HCT116 (cell line): ENCODE measurements around the gene SYT9.

ENCODE experiments used
- ATF3 ChIP-seq: IDR thresholded peaks from 2 replicates; pipeline ENCODE4 v1.6.1; 2012
- CTCF ChIP-seq, 3 experiments: fragments of 200-600 bp in 1 of 3; sonication (generic) in 1 of 3; IDR thresholded peaks in 2 of 3; conservative IDR thresholded peaks in 1 of 3; 2 replicates each; pipeline ENCODE4 v1.5.1; 2012 to 2017; ENCODE audit warnings: low read depth in 2 of 3, low read length in 2 of 3, antibody characterized with exemption in 1 of 3, borderline replicate concordance in 1 of 3, control low read depth in 1 of 3, mild to moderate bottlenecking in 1 of 3, mixed read lengths in 1 of 3, mixed run types in 1 of 3, moderate library complexity in 1 of 3; ENCODE audit not compliant: insufficient read depth in 1 of 3
- EGR1 ChIP-seq: IDR thresholded peaks from 2 replicates; pipeline ENCODE4 v1.6.1; 2012; ENCODE audit warnings: low read depth
- EZH2 ChIP-seq: fragments of 200-600 bp; sonication (generic); IDR thresholded peaks from 2 replicates; pipeline ENCODE4 v1.6.1; 2017; ENCODE audit warnings: antibody characterized with exemption, mixed run types
- EZH2phosphoT487 ChIP-seq: fragments of 200-600 bp; IDR thresholded peaks from 2 replicates; pipeline ENCODE4 v1.6.1; 2018; ENCODE audit warnings: antibody characterized with exemption, borderline replicate concordance
- MAX ChIP-seq: IDR thresholded peaks from 2 replicates; pipeline ENCODE4 v1.6.1; 2012
- POLR2A ChIP-seq: IDR thresholded peaks from 2 replicates; pipeline ENCODE4 v1.7.0; 2011; ENCODE audit warnings: borderline replicate concordance; ENCODE audit not compliant: insufficient read depth, insufficient read length; ENCODE audit errors: extremely low read depth
- POLR2AphosphoS5 ChIP-seq: IDR thresholded peaks from 2 replicates; pipeline ENCODE4 v1.6.1; 2011; ENCODE audit warnings: mild to moderate bottlenecking, low read depth, low read length, moderate library complexity
- REST ChIP-seq: IDR thresholded peaks from 2 replicates; pipeline ENCODE4 v1.6.1; 2012; ENCODE audit warnings: low read depth
- SRF ChIP-seq: IDR thresholded peaks from 2 replicates; pipeline ENCODE4 v1.6.1; 2012; ENCODE audit warnings: low read depth
- TCF7L2 ChIP-seq: IDR thresholded peaks from 2 replicates; pipeline ENCODE4 v1.7.0; 2011; ENCODE audit warnings: borderline replicate concordance, inconsistent platforms; ENCODE audit not compliant: insufficient read depth, insufficient read length; ENCODE audit errors: extremely low read depth
- ZBTB33 ChIP-seq: IDR thresholded peaks from 2 replicates; pipeline ENCODE4 v1.6.1; 2011; ENCODE audit warnings: mild to moderate bottlenecking, low read length, moderate library complexity; ENCODE audit not compliant: insufficient replicate concordance; ENCODE audit errors: extremely low read depth
- ZFX ChIP-seq: fragments of 450-650 bp; IDR thresholded peaks from 2 replicates; pipeline ENCODE4 v1.6.1; 2017
- ZNF274 ChIP-seq: fragments of 200-500 bp; sonication (Bioruptor generic); IDR thresholded peaks from 2 replicates; pipeline ENCODE4 v1.6.1; 2014; ENCODE audit warnings: mild to moderate bottlenecking, low read depth, low read length, inconsistent platforms

- TF ChIP-seq CTCF (IDR thresholded peaks at IDR 0.05 in 2 of 3, conservative IDR thresholded peaks at IDR 0.05 in 1 of 3; ENCODE audit: borderline replicate concordance in 1 of 3, insufficient read depth in 1 of 3, low read depth in 2 of 3, low read length in 2 of 3): no peak
- no peak for TF ChIP-seq POLR2A
- TF ChIP-seq MAX: no peak
- no peak for TF ChIP-seq POLR2AphosphoS5
- TF ChIP-seq ZFX: no peak
- TF ChIP-seq EZH2: no peak
- TF ChIP-seq TCF7L2: no peak
- TF ChIP-seq EGR1: no peak
- TF ChIP-seq EZH2phosphoT487: no peak
- no peak for TF ChIP-seq SRF
- no peak for TF ChIP-seq REST
- TF ChIP-seq ATF3: no peak
- TF ChIP-seq ZNF274: no peak
- TF ChIP-seq ZBTB33: no peak
These were observed 49.3 kb upstream of the SYT9 start for GRCh38 chr11:7202412-7202811.
